Panc1 (cell line): ENCODE results near the gene GPR176.

Experiments used
- POLR2AphosphoS5 ChIP-seq: IDR thresholded peaks from 2 replicates; pipeline ENCODE4 v1.6.1; 2012; ENCODE audit warnings: mild to moderate bottlenecking, low read depth, low read length, moderate library complexity
- REST ChIP-seq, 2 experiments: IDR thresholded peaks; 2 replicates each; pipeline ENCODE4 v1.6.1; 2011 to 2012; ENCODE audit warnings: low read depth in 2 of 2, control low read depth in 1 of 2, low read length in 1 of 2, mild to moderate bottlenecking in 1 of 2, moderate library complexity in 1 of 2; ENCODE audit not compliant: insufficient read depth in 1 of 2
- TCF7L2 ChIP-seq: IDR thresholded peaks from 2 replicates; pipeline ENCODE4 v1.6.1; 2011; ENCODE audit warnings: mild to moderate bottlenecking, low read depth, low read length, inconsistent platforms
- TF ChIP-seq, protein P1 (sequence below): fragments of 450-650 bp; IDR thresholded peaks from 2 replicates; pipeline ENCODE4 v1.5.1; 2017; ENCODE audit warnings: mild to moderate bottlenecking

GRCh38 chr15:39778021-39778420 lies 142.0 kb downstream of the GPR176 start:
- TF ChIP-seq POLR2AphosphoS5 (no peak), REST (IDR thresholded peaks at IDR 0.05; ENCODE audit: insufficient read depth in 1 of 2, low read depth in 2 of 2, low read length in 1 of 2) (no peak), TCF7L2 (no peak)
- TF ChIP-seq, protein P1, sequence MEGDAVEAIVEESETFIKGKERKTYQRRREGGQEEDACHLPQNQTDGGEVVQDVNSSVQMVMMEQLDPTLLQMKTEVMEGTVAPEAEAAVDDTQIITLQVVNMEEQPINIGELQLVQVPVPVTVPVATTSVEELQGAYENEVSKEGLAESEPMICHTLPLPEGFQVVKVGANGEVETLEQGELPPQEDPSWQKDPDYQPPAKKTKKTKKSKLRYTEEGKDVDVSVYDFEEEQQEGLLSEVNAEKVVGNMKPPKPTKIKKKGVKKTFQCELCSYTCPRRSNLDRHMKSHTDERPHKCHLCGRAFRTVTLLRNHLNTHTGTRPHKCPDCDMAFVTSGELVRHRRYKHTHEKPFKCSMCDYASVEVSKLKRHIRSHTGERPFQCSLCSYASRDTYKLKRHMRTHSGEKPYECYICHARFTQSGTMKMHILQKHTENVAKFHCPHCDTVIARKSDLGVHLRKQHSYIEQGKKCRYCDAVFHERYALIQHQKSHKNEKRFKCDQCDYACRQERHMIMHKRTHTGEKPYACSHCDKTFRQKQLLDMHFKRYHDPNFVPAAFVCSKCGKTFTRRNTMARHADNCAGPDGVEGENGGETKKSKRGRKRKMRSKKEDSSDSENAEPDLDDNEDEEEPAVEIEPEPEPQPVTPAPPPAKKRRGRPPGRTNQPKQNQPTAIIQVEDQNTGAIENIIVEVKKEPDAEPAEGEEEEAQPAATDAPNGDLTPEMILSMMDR = no peak
